A549 (cell line): Measurements from ENCODE around the gene MAD1L1. TPM values are rescaled to one million over a fixed set of nuclear protein-coding genes. Genes with fewer than 3 reads are reported as not detected.

Experiments
- ATAC-seq, 2 experiments: fragments of 200-7000 bp in 1 of 2; fragments of >200 bp in 1 of 2; cut with Nextera tagmentation in 1 of 2; cut with Tn5 transposase in 1 of 2; 3 replicates each; pipeline versions ENCODE4 v1.8.0 to v1.9.1; 2018 to 2020; ENCODE audit warnings: mild to moderate bottlenecking in 1 of 2, moderate library complexity in 1 of 2
- CTCF ChIA-PET: fragments of 300-600 bp; sonication (Branson Sonifier 250); formaldehyde crosslinking; extraction: SDS; loops from one replicate; lab custom pipeline; 2021; ENCODE audit warnings: antibody characterized with exemption, inconsistent platforms; lab: Yijun Ruan, JAX
- POLR2A ChIA-PET: fragments of 350-600 bp; formaldehyde crosslinking; extraction: SDS; loops from one replicate; lab custom pipeline; 2021; ENCODE audit warnings: antibody characterized with exemption, inconsistent platforms; lab: Yijun Ruan, JAX
- DNase-seq, 2 experiments: peaks; one replicate each; pipeline versions ENCODE4 v3.0.0 to v3.0.0-alpha.2; 2011 to 2016; ENCODE audit warnings: low read depth in 1 of 2, low spot score in 1 of 2
- FAIRE-seq: peaks from 2 replicates; lab custom pipeline; 2011; peaks lifted over from hg19 to GRCh38; lab: Jason Lieb, UNC
- H3K27ac ChIP-seq, 2 experiments: fragments of >200 bp; sonication (Bioruptor Twin); formaldehyde crosslinking; 3 replicates each; pipeline ENCODE4 v1.5.1; 2016 to 2017
- H3K4me1 ChIP-seq: fragments of >200 bp; sonication (Bioruptor Twin); formaldehyde crosslinking; 3 replicates; pipeline ENCODE4 v1.6.1; 2016
- H3K4me2 ChIP-seq: fragments of >200 bp; sonication (Bioruptor Twin); formaldehyde crosslinking; 3 replicates; pipeline ENCODE4 v1.6.1; 2016
- H3K4me3 ChIP-seq: fragments of >200 bp; sonication (Bioruptor Twin); formaldehyde crosslinking; 3 replicates; pipeline ENCODE4 v1.5.1; 2016
- H3K9me3 ChIP-seq: fragments of >200 bp; sonication (Bioruptor Twin); formaldehyde crosslinking; 3 replicates; pipeline ENCODE4 v1.6.1; 2016
- BHLHE40 ChIP-seq: IDR thresholded peaks from 2 replicates; pipeline ENCODE4 v1.6.1; 2012; ENCODE audit warnings: low read depth, low read length, inconsistent platforms
- CBX2 ChIP-seq: fragments of 200-600 bp; sonication (generic); IDR thresholded peaks from 2 replicates; pipeline ENCODE4 v1.6.1; 2016; ENCODE audit warnings: low read depth, mild to moderate bottlenecking, borderline replicate concordance
- CBX8 ChIP-seq: fragments of 200-600 bp; sonication (generic); IDR thresholded peaks from 2 replicates; pipeline ENCODE4 v1.6.1; 2016
- CHD4 ChIP-seq: fragments of 200-600 bp; sonication (generic); IDR thresholded peaks from 2 replicates; pipeline ENCODE4 v1.6.1; 2016; ENCODE audit warnings: antibody characterized with exemption, mild to moderate bottlenecking, borderline replicate concordance
- EHF ChIP-seq: fragments of 250-450 bp; sonication (Bioruptor Pico); IDR thresholded peaks from 2 replicates; pipeline ENCODE4 v1.5.0; 2020; ENCODE audit warnings: mild to moderate bottlenecking
- EHMT2 ChIP-seq: fragments of 200-600 bp; sonication (generic); IDR thresholded peaks from 2 replicates; pipeline ENCODE4 v1.6.1; 2016; ENCODE audit warnings: antibody characterized with exemption, low read depth, mild to moderate bottlenecking, moderate library complexity
- GATA3 ChIP-seq: IDR thresholded peaks from 2 replicates; pipeline ENCODE4 v1.6.1; 2012; ENCODE audit warnings: borderline replicate concordance
- HEYL ChIP-seq: fragments of 250-450 bp; sonication (Bioruptor Pico); IDR thresholded peaks from 2 replicates; pipeline ENCODE4 v1.8.0; 2021; ENCODE audit warnings: mild to moderate bottlenecking, moderate library complexity
- HOXB13 ChIP-seq: fragments of 250-450 bp; sonication (Bioruptor Pico); IDR thresholded peaks from 2 replicates; pipeline ENCODE4 v1.5.0; 2020; ENCODE audit warnings: low read depth, mild to moderate bottlenecking, moderate library complexity
- JUN ChIP-seq, 2 experiments: fragments of >200 bp; sonication (Bioruptor Twin); formaldehyde crosslinking; IDR thresholded peaks; 2 replicates in 1 of 2; 3 replicates in 1 of 2; pipeline ENCODE4 v1.6.1; 2016 to 2017
- JUNB ChIP-seq: fragments of >200 bp; sonication (Bioruptor Twin); formaldehyde crosslinking; IDR thresholded peaks from 2 replicates; pipeline ENCODE4 v1.6.1; 2016
- KDM1A ChIP-seq: fragments of 200-600 bp; sonication (generic); IDR thresholded peaks from 2 replicates; pipeline ENCODE4 v1.6.1; 2016; ENCODE audit warnings: low read depth, mild to moderate bottlenecking
- KDM5A ChIP-seq: fragments of 200-600 bp; sonication (generic); IDR thresholded peaks from 2 replicates; pipeline ENCODE4 v1.6.1; 2016; ENCODE audit warnings: antibody characterized with exemption, mild to moderate bottlenecking
- MAFK ChIP-seq: fragments of 450-650 bp; IDR thresholded peaks from 2 replicates; pipeline ENCODE4 v1.6.1; 2014; ENCODE audit not compliant: partially characterized antibody
- MAZ ChIP-seq: fragments of 150-350 bp; IDR thresholded peaks from 2 replicates; pipeline ENCODE4 v1.6.1; 2014; ENCODE audit warnings: antibody characterized with exemption, low read depth, low read length, borderline replicate concordance
- NR3C1 ChIP-seq: fragments of >200 bp; sonication (Bioruptor Twin); formaldehyde crosslinking; IDR thresholded peaks from 3 replicates; pipeline ENCODE4 v1.6.1; 2017
- POLR2AphosphoS2 ChIP-seq: conservative IDR thresholded peaks from 2 replicates; pipeline ENCODE4 v1.6.1; 2012; ENCODE audit warnings: low read length, improper control_type of control experiment, inconsistent platforms
- RAD21 ChIP-seq, 2 experiments: fragments of >200 bp in 1 of 2; sonication (Bioruptor Twin) in 1 of 2; formaldehyde crosslinking in 1 of 2; IDR thresholded peaks in 1 of 2; conservative IDR thresholded peaks in 1 of 2; 2 replicates in 1 of 2; 3 replicates in 1 of 2; pipeline ENCODE4 v1.6.1; 2012 to 2018; ENCODE audit warnings: inconsistent platforms in 1 of 2
- RCOR1 ChIP-seq: fragments of 150-350 bp; IDR thresholded peaks from 2 replicates; pipeline ENCODE4 v1.6.1; 2014; ENCODE audit warnings: antibody characterized with exemption, low read length, low read depth
- SREBF2 ChIP-seq: fragments of 450-650 bp; IDR thresholded peaks from 2 replicates; pipeline ENCODE4 v1.6.1; 2014; ENCODE audit warnings: mild to moderate bottlenecking, moderate library complexity
- TP53 ChIP-seq: fragments of 250-450 bp; sonication (Bioruptor Pico); IDR thresholded peaks from 2 replicates; pipeline ENCODE4 v1.5.0; 2021; ENCODE audit warnings: mild to moderate bottlenecking, moderate library complexity
- ZC3H11A ChIP-seq: fragments of 450-650 bp; IDR thresholded peaks from 2 replicates; pipeline ENCODE4 v1.6.1; 2014; ENCODE audit warnings: antibody characterized with exemption, mild to moderate bottlenecking
- ZFP36 ChIP-seq: fragments of 450-650 bp; IDR thresholded peaks from 2 replicates; pipeline ENCODE4 v1.6.1; 2014; ENCODE audit warnings: borderline replicate concordance; ENCODE audit not compliant: partially characterized antibody
- WGBS: methylation state at CpG from one replicate; pipeline ENCODE4 v1.1.6; 2017; ENCODE audit errors: missing lambda C conversion rate; 5-methylcytosine and 5-hydroxymethylcytosine counted together
- polyA plus RNA-seq, 4 experiments: library from polyadenylated mRNA; depleted of rRNA in 3 of 4; stranded (reverse); fragments of >200 nt; fragmentation: RNase III in 1 of 4; extraction: RNeasy Plus Mini Kit Qiagen cat#74134 plus additional on column Dnase treatment in 1 of 4; gene quantifications; 2 replicates in 3 of 4; 3 replicates in 1 of 4; pipeline ENCODE4 v1.2.3, GENCODE V29; 2011 to 2017
- TF ChIP-seq, protein P1 (sequence below): IDR thresholded peaks from 2 replicates; pipeline ENCODE4 v1.6.1; 2012; ENCODE audit warnings: low read depth, borderline replicate concordance
- TF ChIP-seq, protein P2 (sequence below): fragments of 200-600 bp; sonication (generic); IDR thresholded peaks from 2 replicates; pipeline ENCODE4 v1.6.1; 2016; ENCODE audit warnings: antibody characterized with exemption, mild to moderate bottlenecking, moderate library complexity
- TF ChIP-seq, protein P3 (sequence below): fragments of >200 bp; sonication (Bioruptor Twin); formaldehyde crosslinking; IDR thresholded peaks from 3 replicates; pipeline ENCODE4 v1.6.1; 2016
- TF ChIP-seq, protein P4 (sequence below): fragments of 150-350 bp; IDR thresholded peaks from 2 replicates; pipeline ENCODE4 v1.6.1; 2014; ENCODE audit warnings: low read depth, mild to moderate bottlenecking, low read length

The MAD1L1 gene
- polyA plus RNA-seq, 2 of the 4 experiments (the other 2 are of a cell fraction), result 13.6 to 16.6 TPM

- no peak for FAIRE-seq
- Histone ChIP-seq H3K9me3 (peaks cover 7% of the 10 kb centered on the region), H3K4me3 (no peak overlapping the region), H3K4me2 (no peak overlapping the region), H3K4me1 (no peaks in the 10 kb centered on the region), H3K27ac (no peak overlapping the region)
- POLR2A ChIA-PET, result no interaction called here
- ATAC-seq, result no peak
- 96% methylated on average over 14 of the region's 15 CpGs for WGBS
- CTCF ChIA-PET, result interaction anchor here (3.2 kb wide), 1 partner anchor 11 kb away, joined by 13 read pairs; no protein-coding TSS in a partner anchor
- no peak for DNase-seq
- no peak for TF ChIP-seq EHMT2
- TF ChIP-seq POLR2AphosphoS2, result no peak
- TF ChIP-seq RCOR1, result no peak
- no peak for TF ChIP-seq EHF (CRISPR knock-in tag)
- TF ChIP-seq SREBF2, result no peak
- no peak for TF ChIP-seq ZC3H11A
- TF ChIP-seq TP53 (CRISPR knock-in tag), result no peak
- TF ChIP-seq, protein P1, sequence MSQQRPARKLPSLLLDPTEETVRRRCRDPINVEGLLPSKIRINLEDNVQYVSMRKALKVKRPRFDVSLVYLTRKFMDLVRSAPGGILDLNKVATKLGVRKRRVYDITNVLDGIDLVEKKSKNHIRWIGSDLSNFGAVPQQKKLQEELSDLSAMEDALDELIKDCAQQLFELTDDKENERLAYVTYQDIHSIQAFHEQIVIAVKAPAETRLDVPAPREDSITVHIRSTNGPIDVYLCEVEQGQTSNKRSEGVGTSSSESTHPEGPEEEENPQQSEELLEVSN, result no peak
- TF ChIP-seq JUNB, result no peak
- TF ChIP-seq HOXB13, result no peak
- no peak for TF ChIP-seq GATA3
- TF ChIP-seq CHD4, result no peak
- TF ChIP-seq ZFP36, result no peak
- TF ChIP-seq CBX2, result no peak
- TF ChIP-seq KDM1A, result no peak
- TF ChIP-seq, protein P2, sequence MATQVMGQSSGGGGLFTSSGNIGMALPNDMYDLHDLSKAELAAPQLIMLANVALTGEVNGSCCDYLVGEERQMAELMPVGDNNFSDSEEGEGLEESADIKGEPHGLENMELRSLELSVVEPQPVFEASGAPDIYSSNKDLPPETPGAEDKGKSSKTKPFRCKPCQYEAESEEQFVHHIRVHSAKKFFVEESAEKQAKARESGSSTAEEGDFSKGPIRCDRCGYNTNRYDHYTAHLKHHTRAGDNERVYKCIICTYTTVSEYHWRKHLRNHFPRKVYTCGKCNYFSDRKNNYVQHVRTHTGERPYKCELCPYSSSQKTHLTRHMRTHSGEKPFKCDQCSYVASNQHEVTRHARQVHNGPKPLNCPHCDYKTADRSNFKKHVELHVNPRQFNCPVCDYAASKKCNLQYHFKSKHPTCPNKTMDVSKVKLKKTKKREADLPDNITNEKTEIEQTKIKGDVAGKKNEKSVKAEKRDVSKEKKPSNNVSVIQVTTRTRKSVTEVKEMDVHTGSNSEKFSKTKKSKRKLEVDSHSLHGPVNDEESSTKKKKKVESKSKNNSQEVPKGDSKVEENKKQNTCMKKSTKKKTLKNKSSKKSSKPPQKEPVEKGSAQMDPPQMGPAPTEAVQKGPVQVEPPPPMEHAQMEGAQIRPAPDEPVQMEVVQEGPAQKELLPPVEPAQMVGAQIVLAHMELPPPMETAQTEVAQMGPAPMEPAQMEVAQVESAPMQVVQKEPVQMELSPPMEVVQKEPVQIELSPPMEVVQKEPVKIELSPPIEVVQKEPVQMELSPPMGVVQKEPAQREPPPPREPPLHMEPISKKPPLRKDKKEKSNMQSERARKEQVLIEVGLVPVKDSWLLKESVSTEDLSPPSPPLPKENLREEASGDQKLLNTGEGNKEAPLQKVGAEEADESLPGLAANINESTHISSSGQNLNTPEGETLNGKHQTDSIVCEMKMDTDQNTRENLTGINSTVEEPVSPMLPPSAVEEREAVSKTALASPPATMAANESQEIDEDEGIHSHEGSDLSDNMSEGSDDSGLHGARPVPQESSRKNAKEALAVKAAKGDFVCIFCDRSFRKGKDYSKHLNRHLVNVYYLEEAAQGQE, result no peak
- TF ChIP-seq NR3C1, result no peak
These were observed 34.5 kb downstream of the MAD1L1 start for GRCh38 chr7:2198206-2198605.

GRCh38 chr7:2197436-2198155 lies 35.1 kb downstream of the MAD1L1 start:
- no peak for FAIRE-seq
- DNase-seq, result no peak
- Histone ChIP-seq H3K9me3 (peaks cover 7% of the 10 kb centered on the region), H3K4me1 (no peaks in the 10 kb centered on the region), H3K4me2 (no peak overlapping the region), H3K4me3 (no peak overlapping the region), H3K27ac (no peak overlapping the region)
- TF ChIP-seq RAD21 (conservative IDR thresholded peaks at IDR 0.05 in 1 of 2, IDR thresholded peaks at IDR 0.05 in 1 of 2) (no peak), JUN (IDR thresholded peaks at IDR 0.05) (no peak), BHLHE40 (no peak), CBX8 (no peak), KDM5A (no peak), POLR2AphosphoS2 (no peak), EHF (CRISPR knock-in tag) (no peak), KDM1A (no peak), NR3C1 (no peak), MAZ (no peak), MAFK (no peak), EHMT2 (no peak), HEYL (no peak)
- TF ChIP-seq, protein P3, sequence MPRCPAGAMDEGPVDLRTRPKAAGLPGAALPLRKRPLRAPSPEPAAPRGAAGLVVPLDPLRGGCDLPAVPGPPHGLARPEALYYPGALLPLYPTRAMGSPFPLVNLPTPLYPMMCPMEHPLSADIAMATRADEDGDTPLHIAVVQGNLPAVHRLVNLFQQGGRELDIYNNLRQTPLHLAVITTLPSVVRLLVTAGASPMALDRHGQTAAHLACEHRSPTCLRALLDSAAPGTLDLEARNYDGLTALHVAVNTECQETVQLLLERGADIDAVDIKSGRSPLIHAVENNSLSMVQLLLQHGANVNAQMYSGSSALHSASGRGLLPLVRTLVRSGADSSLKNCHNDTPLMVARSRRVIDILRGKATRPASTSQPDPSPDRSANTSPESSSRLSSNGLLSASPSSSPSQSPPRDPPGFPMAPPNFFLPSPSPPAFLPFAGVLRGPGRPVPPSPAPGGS, result no peak
- TF ChIP-seq, protein P4, sequence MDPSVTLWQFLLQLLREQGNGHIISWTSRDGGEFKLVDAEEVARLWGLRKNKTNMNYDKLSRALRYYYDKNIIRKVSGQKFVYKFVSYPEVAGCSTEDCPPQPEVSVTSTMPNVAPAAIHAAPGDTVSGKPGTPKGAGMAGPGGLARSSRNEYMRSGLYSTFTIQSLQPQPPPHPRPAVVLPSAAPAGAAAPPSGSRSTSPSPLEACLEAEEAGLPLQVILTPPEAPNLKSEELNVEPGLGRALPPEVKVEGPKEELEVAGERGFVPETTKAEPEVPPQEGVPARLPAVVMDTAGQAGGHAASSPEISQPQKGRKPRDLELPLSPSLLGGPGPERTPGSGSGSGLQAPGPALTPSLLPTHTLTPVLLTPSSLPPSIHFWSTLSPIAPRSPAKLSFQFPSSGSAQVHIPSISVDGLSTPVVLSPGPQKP, result no peak
- ATAC-seq, result no peak
- 97% methylated on average over 18 of the region's 21 CpGs for WGBS
- CTCF ChIA-PET, result interaction anchor here (0.6 kb wide), 1 partner anchor 14 kb away, joined by 3 read pairs; no protein-coding TSS in a partner anchor
- POLR2A ChIA-PET, result no interaction called here
